HG02678 (cell line): Measurements from ENCODE around the gene ATG9A.

ENCODE experiments used
- ATAC-seq: cut with Tn5 transposase; IDR thresholded peaks from one replicate; pipeline ENCODE4 v1.9.1; 2021; ENCODE audit warnings: mild to moderate bottlenecking, moderate library complexity; ENCODE audit not compliant: unreplicated experiment

Gene ATG9A

DNA sequence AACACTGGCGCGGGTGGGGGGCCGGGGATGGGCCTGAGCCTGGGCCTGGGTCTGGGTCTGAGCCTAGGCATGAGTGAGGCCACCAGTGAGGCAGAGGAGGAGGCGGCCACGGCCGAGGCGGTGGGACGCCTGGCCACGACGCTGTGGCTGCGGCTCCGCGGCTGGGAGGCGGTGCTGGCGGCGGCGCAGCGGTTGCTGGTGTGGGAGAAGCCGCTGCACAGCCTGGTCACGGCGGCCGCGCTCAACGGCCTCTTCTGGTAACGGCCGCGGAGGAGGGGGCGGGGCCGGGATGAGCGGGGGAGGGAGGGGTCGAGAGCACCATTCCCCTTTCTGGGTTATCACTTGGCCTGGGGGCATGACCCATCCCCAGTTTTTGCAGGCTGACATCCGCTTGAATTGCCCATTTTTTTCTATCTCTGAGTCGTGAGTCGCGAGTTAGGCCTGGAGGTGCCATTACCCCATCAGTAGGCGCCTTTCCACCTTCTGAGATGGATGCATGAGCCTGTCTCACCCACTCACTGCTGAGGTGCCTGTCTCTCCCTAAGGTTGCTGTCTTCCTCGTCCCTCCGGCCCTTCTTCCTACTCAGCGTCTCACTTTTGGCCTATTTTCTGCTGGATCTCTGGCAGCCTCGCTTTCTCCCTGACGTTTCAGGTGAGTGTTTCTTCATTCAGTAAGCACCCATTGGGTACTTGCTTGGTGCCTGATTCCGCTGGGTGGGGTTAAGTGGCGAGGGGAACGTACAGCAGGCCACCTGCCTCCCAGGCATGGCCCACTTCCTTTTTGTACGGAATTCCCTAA is 50.9 kb downstream of the ATG9A start:
- peak; percentile 10 for ATAC-seq

DNA sequence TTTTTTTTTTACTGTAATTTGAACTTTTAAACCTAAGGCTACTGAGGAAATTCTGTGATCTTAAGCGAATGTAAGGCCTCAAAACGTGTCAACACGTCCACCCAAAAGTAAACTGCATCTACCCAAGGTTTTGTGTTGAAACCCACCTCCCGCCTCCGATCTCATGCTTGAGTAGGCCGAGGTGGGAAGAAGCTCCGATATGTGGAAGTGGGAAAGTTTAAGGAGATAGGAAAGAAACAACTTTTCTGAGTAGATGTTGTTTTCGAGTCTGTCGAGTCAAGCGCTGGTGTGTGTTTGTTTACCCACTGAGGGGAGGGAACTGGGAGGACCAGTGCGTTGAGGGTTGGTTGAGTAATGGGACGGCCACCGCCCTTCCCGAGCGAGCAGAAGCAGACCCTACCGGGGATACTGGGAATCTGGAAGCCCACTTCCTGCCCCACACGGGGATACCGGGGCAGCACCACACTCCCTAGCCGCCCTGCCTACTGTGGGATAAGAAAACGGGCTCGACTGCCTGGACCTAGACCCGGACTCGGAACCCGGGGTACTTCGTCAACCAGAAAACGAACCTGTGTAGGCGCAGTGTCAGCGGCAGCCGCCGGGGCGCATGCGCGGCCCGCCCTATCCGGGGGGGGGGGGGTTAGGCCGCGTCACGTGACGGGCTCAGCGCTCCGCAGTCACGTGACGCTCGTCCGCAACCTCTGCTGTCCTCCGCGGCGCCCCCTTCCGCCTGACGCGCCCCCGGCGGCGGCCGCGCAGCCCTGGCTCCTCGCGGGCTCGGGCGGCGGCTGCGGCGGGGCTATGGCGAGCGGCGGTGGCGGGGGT is 51.7 kb downstream of the ATG9A start, which contains the start of gene RETREG2:
TSS of gene RETREG2 (plus strand) at position 724 of the 825 bp plus-strand sequence. CDS start at position 802, 78 bp downstream.
- peak; percentile 43 for ATAC-seq

DNA sequence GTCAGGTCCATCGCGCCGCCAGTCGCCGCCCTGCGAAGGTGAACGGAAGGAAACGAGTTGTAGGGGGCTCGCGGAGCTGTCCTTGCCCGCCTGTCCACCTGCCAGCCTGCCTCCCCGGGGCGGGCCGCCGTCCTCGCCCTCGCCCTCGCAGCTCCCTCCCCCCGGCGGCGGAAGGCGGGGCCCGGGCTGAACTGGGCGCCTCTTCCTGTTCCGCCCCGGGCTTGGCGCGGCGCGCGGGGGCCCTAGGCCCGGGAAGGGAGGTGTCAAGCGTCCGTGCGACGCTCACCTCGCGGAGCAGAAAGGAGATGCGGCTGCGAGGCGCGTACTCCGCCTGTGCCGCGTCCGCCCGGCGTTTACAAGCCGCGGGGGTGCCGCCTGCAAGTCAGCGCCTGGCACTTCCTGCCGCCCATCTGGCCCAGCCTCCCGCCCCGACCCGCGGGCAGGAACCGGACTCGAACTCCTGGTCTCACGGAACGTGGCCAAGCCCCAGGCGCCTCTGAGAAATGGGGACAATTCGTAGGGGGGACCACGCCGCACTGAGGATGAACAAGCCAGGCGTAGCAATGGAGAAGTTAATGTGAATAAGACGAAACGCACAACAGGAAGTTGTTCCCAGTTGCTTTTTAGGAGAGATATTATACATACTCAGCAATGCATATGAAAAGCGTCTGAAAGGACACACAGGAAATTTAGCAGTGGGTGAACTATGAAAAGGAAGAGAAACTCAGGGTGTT is 52.5 kb downstream of the ATG9A start, which contains the start of gene CNPPD1:
TSS of gene CNPPD1 (minus strand) at position 108 of the 734 bp plus-strand sequence. CDS start at position 11, 97 bp downstream.
- peak; percentile 70 for ATAC-seq

DNA sequence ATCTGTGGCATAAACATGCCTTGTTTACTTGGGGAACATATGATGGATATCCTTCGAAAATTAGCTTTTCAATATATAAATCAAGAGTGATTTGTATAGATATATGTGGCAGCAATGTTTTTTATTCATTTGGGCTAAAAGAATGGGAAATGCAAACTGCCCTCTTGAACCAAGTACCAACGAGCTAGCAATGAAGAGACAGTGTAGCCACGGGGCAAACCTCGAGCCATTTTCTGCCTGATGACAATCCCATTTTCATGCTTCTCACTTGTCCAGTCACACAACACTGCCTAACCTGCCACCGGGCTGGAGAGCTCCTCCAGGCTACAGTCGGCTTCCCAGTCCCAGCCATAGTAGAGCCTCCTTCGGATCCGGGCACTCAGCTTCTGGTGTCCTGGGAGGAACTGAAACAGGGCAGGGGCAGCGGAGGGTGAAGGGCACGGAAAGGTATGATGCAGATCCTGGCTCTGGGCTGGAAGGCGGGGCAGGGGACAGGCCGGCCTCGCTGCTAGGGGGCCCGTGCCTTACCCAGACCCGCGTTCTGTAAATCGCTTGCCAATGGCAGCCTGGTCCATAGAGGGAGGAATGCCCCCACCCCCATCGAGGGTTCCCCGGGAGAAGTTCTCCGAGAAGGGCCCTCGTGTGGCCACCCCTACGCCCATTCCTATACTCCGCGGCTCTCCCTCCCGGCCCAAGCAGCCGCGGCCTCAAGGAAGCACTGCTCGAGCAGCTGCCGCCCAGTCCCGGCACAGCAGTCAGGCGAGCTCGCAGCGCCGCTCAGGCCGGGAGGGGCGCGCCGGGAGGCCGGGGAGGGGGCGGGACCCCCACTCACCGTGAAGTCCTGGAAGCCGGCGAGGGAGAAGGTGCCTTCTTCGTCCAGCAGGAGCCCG is 53.3 kb downstream of the ATG9A start:
- ATAC-seq, result peak; percentile 30

DNA sequence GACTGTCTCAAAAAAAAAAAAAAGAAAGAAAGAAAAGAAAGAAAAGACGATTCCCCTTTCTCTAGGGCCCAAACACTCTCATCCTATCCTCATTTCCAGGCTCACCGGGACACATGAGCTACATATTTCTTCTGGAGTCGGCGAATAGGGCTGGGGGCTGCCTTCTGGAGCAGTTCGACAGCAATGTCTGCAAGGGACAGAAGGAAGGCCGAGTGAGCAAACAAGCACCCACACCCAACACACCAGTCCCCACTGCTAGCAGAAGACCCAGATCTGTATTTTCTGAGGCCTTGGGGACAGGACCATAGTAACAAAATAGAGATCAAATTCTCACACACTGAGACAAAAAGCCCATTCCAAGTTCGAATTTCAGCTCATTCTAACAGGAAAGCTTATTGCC is 54.0 kb downstream of the ATG9A start:
- ATAC-seq, result no peak

DNA sequence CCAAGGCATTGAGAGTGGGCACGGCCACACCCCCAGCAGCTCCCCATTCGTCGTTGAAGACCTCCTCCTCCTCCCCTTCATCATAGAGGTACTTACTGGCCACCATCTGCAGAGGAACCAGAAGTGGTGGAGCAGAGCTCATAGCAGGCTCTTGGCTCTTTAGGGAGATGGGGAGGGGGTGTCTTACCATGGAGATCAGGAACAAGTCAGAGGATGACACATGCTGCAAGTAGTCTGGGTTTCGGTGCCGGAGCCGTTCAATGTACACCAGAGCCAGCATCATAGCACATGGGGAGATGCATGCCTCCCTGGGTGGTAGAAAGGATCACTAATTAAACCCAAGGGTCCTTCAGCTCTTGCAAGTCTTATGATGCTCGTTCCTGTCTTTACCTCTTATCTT is 54.6 kb downstream of the ATG9A start:
- ATAC-seq, result no peak

DNA sequence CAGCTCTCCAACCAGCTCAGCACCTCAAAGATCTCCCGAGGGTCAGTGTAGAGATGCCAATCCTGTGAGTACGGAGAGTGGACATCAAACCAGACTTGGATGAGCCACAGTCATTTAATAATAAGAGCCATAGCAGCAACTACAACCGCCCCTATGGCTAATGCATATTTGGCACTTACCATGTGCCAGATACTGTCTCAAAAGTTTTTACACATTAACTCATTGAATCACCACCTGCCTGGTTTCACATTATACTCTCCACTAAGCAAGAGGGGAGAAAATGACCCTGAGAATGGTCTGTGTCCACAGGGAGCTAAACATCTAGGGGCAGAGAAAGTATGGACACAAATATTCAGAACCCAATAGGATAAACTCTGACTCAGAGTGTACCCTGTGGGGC is 55.3 kb downstream of the ATG9A start:
- ATAC-seq, result no peak

DNA sequence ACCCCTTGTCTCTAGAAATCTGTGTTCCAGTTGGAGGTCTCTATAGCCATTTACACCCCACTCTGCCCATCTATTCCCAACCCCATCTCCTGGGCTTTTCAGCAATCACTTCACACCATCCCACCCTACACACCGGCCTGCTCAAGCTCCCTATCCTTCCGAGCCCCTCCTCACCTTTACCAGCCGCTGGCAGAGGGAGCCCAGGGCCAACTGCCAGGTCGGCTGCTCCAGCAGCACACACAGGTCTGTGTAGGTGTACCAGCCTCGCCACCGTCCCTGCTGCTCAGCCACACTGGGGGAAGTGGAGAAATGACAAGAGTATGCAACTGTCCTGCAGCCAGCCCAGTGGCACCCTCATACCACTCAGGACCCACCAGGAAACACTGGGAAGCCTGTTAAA is 56.3 kb downstream of the ATG9A start:
- ATAC-seq, result no peak

DNA sequence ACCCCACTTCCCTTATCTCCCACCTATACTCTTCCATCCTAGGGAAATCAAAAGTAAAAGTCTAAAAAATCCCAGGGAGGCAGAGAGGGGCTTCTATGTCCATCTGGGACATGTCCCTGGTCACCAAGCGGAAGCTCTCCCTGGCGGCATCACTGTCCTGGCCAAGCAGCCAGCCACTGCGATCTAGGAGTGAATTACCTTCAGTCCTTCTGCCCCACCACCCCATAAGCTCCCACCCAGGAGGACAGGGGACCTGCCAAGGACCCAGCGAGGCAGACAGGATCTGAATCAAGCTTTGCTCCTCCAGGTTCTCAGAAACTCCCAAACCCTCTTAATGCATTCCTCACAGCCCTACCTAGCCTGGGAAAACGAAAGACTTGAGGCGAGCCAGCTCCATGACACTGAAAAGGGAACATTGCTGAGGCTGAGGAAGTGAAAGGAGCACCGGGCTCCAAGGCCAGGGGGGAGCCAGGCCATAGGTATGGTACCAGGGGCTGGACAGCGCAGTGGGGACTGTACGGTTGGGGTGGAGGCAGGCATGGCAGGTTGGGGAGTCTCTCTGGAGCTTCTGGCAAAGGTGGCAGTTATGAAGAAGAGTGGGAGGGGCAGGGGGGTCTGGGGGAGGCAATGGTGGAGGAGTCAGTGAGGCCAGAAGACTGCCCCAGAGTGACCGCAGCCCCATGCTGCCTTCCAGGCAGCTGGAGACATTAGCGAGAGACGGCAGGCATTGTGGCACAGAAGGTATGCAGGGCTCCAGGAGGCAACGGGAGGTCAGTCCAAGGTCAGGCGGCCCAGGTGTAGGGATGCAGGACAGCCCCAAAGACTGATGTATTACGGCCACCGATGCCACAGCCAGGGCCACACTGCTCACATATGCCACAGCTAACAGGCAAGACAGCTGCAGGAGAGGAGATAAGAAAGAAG is 56.9 kb downstream of the ATG9A start:
- ATAC-seq, result no peak

DNA sequence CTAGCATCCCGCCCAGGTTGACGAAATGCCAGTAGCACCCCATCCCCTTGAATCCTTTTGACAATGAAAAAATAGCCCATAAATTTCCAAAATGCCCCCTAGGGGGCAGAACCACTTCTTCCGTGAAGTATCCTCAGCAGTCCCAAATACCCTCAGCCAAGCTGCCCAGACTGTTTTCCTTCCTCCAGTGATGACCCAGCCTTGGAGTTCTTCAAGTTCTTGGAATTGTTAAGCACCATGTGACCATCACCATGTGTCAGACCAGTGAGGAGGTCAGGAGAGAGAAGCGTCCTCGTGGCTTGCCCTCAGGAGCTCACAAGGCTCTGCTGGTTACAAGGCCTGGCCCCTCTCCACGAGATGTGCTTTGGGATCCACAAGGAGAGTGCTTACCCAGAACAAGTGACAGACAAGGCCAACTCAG is 58.2 kb downstream of the ATG9A start:
- ATAC-seq, result no peak

DNA sequence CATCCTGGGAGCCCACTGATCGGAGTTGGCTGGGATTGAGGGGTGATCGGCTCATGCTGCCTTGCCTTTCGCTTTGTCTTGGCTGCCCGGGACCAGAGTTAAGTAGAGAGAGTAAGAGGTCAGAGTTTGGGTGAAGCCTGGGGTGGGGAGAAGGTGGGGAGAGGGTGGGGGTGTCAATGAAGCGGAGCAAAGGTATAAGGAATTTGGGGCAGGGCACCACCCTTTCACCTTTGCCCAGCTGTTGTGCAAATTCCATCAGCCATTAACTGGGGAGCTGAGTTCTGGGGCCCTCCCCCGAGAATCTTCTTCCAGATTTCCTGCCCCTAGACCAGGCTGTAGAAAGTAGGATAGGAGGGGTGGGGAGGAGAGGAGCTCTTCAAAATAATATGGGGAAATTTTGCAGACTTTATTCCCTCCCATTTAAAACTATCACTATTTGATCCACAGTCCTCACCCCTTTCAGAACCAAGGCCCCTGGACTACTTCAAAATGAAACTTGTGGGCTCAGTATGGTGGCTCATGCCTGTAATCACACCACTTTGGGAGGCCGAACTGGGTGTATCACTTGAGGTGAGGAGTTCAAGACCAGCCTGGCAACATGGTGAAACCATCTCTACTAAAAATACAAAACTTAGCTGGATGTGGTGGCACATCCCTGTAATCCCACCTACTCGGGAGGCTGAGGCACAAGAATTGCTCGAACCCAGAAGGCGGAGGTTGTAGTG is 59.3 kb downstream of the ATG9A start, which contains the start of gene SLC23A3:
TSS of gene SLC23A3 (minus strand) at position 100 of the 725 bp plus-strand sequence. CDS start at position 55, 45 bp downstream.
- no peak for ATAC-seq
